Measurements from ENCODE around the gene HEATR5A. TPM values are rescaled to one million over a fixed set of nuclear protein-coding genes. Genes with fewer than 3 reads are reported as not detected.

Gene HEATR5A
- total and polyA plus RNA-seq, 10 of the 15 experiments (the other 5 are each of a cell fraction or from before 2014, with no cell fraction given), result 5.1 to 37.1 (median 13.8) TPM

GRCh38 chr14:31261859-31262731 is 158.3 kb downstream of the HEATR5A start (continued):
- TF ChIP-seq EP300 (IDR thresholded peaks at IDR 0.05; ENCODE audit: borderline replicate concordance in 1 of 2, control insufficient read depth in 1 of 2, low read depth in 2 of 2, low read length in 2 of 2), result peak; percentile 47 to 86; a peak in 3 of 4 replicates
- TF ChIP-seq PAX8 (IDR thresholded peaks at IDR 0.05), result peak; percentile 94
- peak; percentile 96 for TF ChIP-seq RAD51 (IDR thresholded peaks at IDR 0.05)
- peak; percentile 89 for TF ChIP-seq MTA2 (IDR thresholded peaks at IDR 0.05; ENCODE audit: low read depth)
- peak; percentile 53 for TF ChIP-seq SKIL (IDR thresholded peaks at IDR 0.05; ENCODE audit: low read depth, poor library complexity, severe bottlenecking)
- TF ChIP-seq DPF2 (IDR thresholded peaks at IDR 0.05), result 0 out of 2 replicates have a peak, but pooled peaks have one; percentile 11
- TF ChIP-seq FOXK2 (IDR thresholded peaks at IDR 0.05), result peak; percentile 55; the same call in 1 of the 2 replicates
- peak; percentile 29; the same call in 1 of the 2 replicates for TF ChIP-seq USF2 (IDR thresholded peaks at IDR 0.05; ENCODE audit: borderline replicate concordance, low read depth, low read length)
- peak; percentile 30 for TF ChIP-seq SMAD1 (IDR thresholded peaks at IDR 0.05; ENCODE audit: low read depth, partially characterized antibody)
- peak; percentile 67; the same call in 1 of the 2 replicates for TF ChIP-seq ZNF592 (IDR thresholded peaks at IDR 0.05)
- peak; percentile 65; the same call in 1 of the 2 replicates for TF ChIP-seq MAX (IDR thresholded peaks at IDR 0.05; ENCODE audit: low read depth, low read length)
- TF ChIP-seq ZBTB4 (CRISPR knock-in tag; IDR thresholded peaks at IDR 0.05), result no peak
- TF ChIP-seq NR2C2 (IDR thresholded peaks at IDR 0.05; ENCODE audit: borderline replicate concordance, control insufficient read depth, insufficient read length, low read depth), result no peak
- TF ChIP-seq MEF2B (IDR thresholded peaks at IDR 0.05; ENCODE audit: partially characterized antibody, poor library complexity, severe bottlenecking), result peak; percentile 92
- TF ChIP-seq BMI1 (IDR thresholded peaks at IDR 0.05; ENCODE audit: borderline replicate concordance), result 0 out of 2 replicates have a peak, but pooled peaks have one; percentile 22
